GM19397 (cell line): Measurements from ENCODE around the gene KYNU.
"Not testable (repeated sequence)": the region's sequence is repeated elsewhere in the genome, so short reads cannot be mapped to it uniquely, and the experiment has no call there.

ENCODE experiments used
- ATAC-seq: cut with Tn5 transposase; IDR thresholded peaks from one replicate; pipeline ENCODE4 v1.9.1; 2021; ENCODE audit warnings: mild to moderate bottlenecking, moderate library complexity; ENCODE audit not compliant: unreplicated experiment

The KYNU gene

DNA sequence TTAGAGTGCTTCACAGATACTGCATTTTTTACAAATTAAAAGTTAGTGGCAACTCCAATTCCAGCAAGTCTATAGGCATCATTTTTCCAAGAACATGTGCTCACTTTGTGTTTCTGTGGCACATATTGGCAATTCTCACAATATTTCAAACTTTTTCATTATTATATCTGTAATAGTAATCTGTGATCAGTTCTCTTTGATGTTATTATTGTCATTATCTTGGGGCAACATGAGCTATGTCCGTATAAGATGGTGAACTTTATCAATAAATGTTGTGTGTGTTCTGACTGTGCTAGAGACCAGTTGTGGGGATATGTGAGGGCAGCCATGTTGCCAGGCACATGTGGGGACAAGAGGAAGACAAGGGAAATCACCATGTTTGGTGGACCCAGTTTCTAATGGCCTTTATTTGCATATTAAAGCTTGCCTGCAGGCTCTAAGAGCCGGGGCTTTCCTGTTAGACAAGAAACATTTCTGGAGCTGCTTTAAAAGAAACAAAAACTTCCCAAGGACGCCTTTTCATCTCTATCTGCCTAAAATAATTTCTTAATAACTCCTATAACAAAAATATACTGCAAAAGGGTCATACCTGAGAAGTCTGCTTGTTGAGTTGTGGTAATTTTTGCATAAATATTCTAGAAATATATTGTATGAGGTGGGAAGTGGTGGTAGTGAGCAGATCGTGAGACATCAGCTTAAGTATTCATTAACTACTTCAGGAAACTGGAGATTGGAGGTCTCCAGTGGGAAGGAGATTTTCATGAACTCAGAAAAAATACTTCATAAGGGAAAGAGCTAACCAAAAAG is 37.2 kb downstream of the KYNU start:
- ATAC-seq, result peak; percentile 97

DNA sequence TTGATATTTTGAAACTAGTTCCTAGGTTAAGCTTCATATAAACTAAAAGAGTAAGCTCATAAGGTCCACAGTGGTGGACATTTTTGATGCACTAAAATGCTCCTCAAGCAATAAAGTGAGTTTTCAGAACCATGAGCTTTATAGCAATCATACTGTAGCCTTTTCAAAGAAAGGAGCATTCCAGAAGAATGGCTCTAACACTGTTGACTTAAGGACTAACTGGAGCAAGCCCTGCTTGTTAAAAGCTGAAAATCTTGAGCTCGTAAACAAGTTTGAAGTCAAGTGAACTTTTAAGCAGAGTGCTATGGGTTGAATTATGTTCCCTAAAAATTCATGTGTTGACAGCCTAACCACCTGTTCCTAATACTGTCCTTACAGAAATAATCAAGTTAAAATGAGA is 38.0 kb downstream of the KYNU start:
- peak; percentile 3 for ATAC-seq

DNA sequence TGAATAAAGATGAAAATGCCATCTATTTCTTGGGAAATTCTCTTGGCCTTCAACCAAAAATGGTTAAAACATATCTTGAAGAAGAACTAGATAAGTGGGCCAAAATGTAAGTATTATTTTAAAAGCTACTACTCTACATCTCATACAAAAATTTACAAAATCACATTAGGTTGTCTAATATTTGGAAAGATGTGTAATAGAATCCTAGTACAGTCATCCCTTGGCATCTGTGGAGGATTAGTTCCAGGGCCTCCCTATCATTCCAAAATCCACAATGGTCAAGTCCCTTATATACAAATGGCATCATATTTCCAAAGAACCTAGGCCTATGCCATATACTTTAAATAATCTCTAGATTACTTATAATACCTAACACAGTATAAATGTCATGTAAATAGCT is 41.2 kb downstream of the KYNU start:
- no peak for ATAC-seq

GRCh38 chr2:142920571-142920970 is 43.1 kb downstream of the KYNU start:
- no peak for ATAC-seq

DNA sequence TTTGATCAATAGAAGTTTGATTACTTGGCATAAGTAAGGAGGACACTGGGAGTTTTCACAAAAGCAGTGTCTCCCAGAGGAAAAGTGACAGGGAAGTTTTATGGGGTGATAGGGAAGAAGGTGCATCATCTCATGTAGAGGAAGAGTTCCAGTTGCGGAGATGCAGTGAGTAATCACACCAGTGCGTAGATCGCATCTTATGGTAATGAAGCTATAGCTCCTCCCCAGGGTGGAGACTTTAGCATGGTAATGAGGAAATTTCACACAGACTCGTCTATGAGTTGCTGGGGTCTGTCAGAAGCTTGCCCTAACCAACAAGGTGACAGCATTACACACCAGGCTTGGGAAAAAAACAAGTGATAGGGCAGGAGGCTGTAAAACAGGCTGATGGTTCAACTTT is 49.0 kb downstream of the KYNU start:
- ATAC-seq, result no peak

GRCh38 chr2:142930835-142931398 is 53.5 kb downstream of the KYNU start:
- ATAC-seq, result no peak

DNA sequence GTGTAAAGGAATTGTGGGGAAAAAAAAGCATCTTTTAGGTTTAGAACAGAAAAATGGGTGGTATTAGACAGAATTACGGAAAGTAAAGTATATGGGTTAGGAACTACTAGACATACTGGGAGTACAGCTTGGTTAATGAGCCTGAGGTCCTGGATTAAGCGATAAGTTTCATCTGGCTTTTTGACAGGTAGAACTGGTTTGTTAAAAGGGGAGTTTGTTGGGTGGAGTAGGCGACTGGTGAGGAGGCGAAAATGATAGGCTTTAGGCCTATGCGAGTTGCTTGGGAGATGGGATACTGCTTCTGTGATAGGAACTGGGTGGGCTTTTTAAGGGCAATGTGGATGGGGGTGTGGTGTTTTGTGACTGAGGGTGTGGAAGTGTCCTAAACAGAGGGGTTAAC is 56.5 kb downstream of the KYNU start:
- no peak for ATAC-seq

GRCh38 chr2:142935563-142936089 is 58.2 kb downstream of the KYNU start:
- no peak for ATAC-seq

DNA sequence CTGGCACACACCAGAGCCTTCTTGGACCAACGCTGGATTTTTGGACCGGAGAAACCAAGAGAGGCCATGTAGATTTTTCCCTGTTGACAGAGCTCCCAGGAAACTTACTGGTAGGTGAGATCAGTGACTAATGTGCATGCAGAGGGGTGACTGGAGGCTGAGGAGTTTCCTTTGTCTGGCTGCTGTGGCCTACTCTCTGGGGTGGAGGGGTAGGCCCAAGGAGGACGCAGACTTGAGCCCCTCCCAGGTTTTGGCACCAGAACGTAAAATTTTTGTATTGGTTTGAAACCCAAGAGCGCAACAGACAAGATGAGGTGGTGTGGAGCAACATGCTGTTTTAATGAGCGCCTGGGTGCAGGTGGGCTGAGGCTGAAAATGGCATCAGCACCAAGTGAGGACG is 59.2 kb downstream of the KYNU start:
- no peak for ATAC-seq

GRCh38 chr2:142937347-142937746 is 59.9 kb downstream of the KYNU start:
- no peak for ATAC-seq

GRCh38 chr2:142938240-142938639 is 60.8 kb downstream of the KYNU start:
- no peak for ATAC-seq

DNA sequence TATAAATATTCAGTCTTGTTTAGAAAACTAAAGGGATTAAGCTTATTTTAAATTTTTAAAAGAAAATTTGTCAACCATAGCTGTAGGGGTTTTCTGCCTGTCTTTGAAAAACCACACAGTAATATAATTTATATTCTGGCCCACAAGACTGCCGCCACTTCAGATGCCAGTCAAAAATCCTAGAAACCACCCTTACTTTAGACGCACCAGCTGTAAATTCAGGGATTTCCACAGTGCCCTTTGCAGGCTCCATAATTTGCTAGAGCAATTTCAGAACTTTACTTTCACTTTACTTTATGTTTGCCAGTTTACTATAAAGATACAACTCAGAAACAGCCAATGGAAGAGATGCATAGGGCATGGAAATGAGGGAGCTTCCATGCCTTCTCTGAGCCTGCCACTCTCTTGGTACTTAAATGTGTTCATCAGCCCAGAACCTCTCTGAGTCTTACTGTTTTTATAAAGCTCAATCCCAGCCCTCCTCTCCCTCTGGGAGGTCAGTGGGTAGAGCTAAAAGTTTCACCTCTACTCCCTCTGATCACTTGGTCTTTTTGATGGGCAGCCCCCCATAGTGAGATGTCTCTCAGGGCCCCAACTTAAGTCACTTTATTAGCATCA is 63.3 kb downstream of the KYNU start:
- no peak for ATAC-seq

- ATAC-seq, result no peak
Observed at GRCh38 chr2:142942690-142943089, 65.2 kb downstream of the KYNU start.

GRCh38 chr2:142944264-142944663 is 66.8 kb downstream of the KYNU start:
- no peak for ATAC-seq

- no peak for ATAC-seq
Observed at GRCh38 chr2:142944721-142945120, 67.3 kb downstream of the KYNU start.

GRCh38 chr2:142946941-142947340 is 69.5 kb downstream of the KYNU start:
- no peak for ATAC-seq

DNA sequence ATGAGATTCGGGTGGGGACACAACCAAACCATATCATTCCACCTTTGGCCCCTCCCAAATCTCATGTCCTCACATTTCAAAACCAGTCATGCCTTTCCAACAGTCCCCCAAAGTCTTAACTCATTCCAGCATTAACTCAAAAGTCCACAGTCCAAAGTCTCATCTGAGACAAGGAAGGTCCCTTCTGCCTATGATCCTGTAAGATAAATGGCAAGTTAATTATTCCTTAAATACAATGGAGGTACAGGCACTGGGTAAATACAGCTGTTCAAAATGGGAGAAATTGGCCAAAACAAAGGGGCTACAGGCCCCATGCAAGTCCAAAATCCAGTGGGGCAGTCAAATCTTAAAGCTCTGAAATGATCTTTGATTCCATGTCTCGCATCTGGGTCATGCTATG is 71.3 kb downstream of the KYNU start:
- ATAC-seq, result not testable (repeated sequence)

- not testable (repeated sequence) for ATAC-seq
Observed at GRCh38 chr2:142950323-142950722, 72.9 kb downstream of the KYNU start.

GRCh38 chr2:142951190-142952007 is 73.9 kb downstream of the KYNU start:
- no peak for ATAC-seq

GRCh38 chr2:142952018-142952417 is 74.6 kb downstream of the KYNU start:
- ATAC-seq, result no peak
